ENCODE results near the gene MRPL10.

MRPL10 gene

GRCh38 chr17:47806913-47807255 lies 24.5 kb downstream of the MRPL10 start:
- no CpG with 5 or more reads among the region's 9 CpGs for WGBS (ENCODE audit: extremely low coverage, insufficient coverage, insufficient read length)
- Histone ChIP-seq H2BK5ac (ENCODE audit: low read depth, low read length, poor library complexity) (no peak overlapping the region), H3K4me3 (ENCODE audit: low read depth, low read length) (no peak overlapping the region)

GRCh38 chr17:47806026-47806912 lies 25.1 kb downstream of the MRPL10 start:
- H3K79me1 ChIP-seq (ENCODE audit: low read length) = peaks cover 4% of the 10 kb centered on the region
- H2BK5ac ChIP-seq (ENCODE audit: low read depth, low read length, poor library complexity) = no peak overlapping the region
- H3K4me1 ChIP-seq (ENCODE audit: control insufficient read depth in 1 of 2, insufficient read depth in 2 of 2, low read length in 2 of 2) = peaks cover 13 to 19% of the 10 kb centered on the region in 2 experiments
- peaks cover 22 to 26% of the 10 kb centered on the region in 2 experiments for H3K36me3 ChIP-seq (ENCODE audit: control insufficient read depth in 1 of 2, insufficient read depth in 2 of 2, low read length in 2 of 2)
- no peak overlapping the region for H4K12ac ChIP-seq (ENCODE audit: low read depth, low read length)
- no peak overlapping the region for H2BK120ac ChIP-seq (ENCODE audit: insufficient read depth, low read length, poor library complexity)
- no peak overlapping the region for H3K4ac ChIP-seq (ENCODE audit: low read depth, low read length)
- no peak overlapping the region for H2BK12ac ChIP-seq (ENCODE audit: low read length)
- H3K9ac ChIP-seq (ENCODE audit: low read length) = no peak overlapping the region
- H3K27ac ChIP-seq (ENCODE audit: low read depth, low read length) = no peak overlapping the region
- no peak overlapping the region for H3K4me3 ChIP-seq (ENCODE audit: low read depth, low read length)
- no peak overlapping the region for H4K8ac ChIP-seq (ENCODE audit: low read depth, low read length)
- no CpG with 5 or more reads among the region's 16 CpGs for WGBS (ENCODE audit: extremely low coverage, insufficient coverage, insufficient read length)
- no peak overlapping the region for H3K18ac ChIP-seq (ENCODE audit: low read length)
- no peak overlapping the region for H3K4me2 ChIP-seq (ENCODE audit: low read length)
- H2AFZ ChIP-seq (ENCODE audit: insufficient read depth, low read length, poor library complexity) = no peak overlapping the region
- no peak overlapping the region for H3K23ac ChIP-seq (ENCODE audit: low read length)
- DNase-seq = peak in 1 of 2 donors; percentile 34
- H3K14ac ChIP-seq (ENCODE audit: low read length) = no peak overlapping the region
- H3K27me3 ChIP-seq (ENCODE audit: insufficient read depth, low read length) = no peaks in the 10 kb centered on the region
- H3K79me2 ChIP-seq (ENCODE audit: control insufficient read depth, insufficient read depth, low read length, poor library complexity) = no peaks in the 10 kb centered on the region
- no peak overlapping the region for H4K91ac ChIP-seq (ENCODE audit: low read depth, low read length)
- H2AK5ac ChIP-seq (ENCODE audit: low read length) = no peak overlapping the region
- no peaks in the 10 kb centered on the region for H3K9me3 ChIP-seq (ENCODE audit: insufficient read depth, low read depth, low read length)

More at GRCh38 chr17:47806913-47807255, 24.5 kb downstream of the MRPL10 start:
- Histone ChIP-seq H3K23ac (ENCODE audit: low read length) (no peak overlapping the region), H4K91ac (ENCODE audit: low read depth, low read length) (no peak overlapping the region), H3K79me1 (ENCODE audit: low read length) (peaks cover 4% of the 10 kb centered on the region), H3K9me3 (ENCODE audit: insufficient read depth, low read depth, low read length) (no peaks in the 10 kb centered on the region), H3K4ac (ENCODE audit: low read depth, low read length) (no peak overlapping the region), H3K27ac (ENCODE audit: low read depth, low read length) (no peak overlapping the region), H2AFZ (ENCODE audit: insufficient read depth, low read length, poor library complexity) (no peak overlapping the region), H3K14ac (ENCODE audit: low read length) (no peak overlapping the region), H3K9ac (ENCODE audit: low read length) (no peak overlapping the region), H3K79me2 (ENCODE audit: control insufficient read depth, insufficient read depth, low read length, poor library complexity) (no peaks in the 10 kb centered on the region), H2BK120ac (ENCODE audit: insufficient read depth, low read length, poor library complexity) (no peak overlapping the region), H2AK5ac (ENCODE audit: low read length) (no peak overlapping the region), H3K4me1 (ENCODE audit: control insufficient read depth in 1 of 2, insufficient read depth in 2 of 2, low read length in 2 of 2) (peaks cover 13 to 21% of the 10 kb centered on the region in 2 experiments), H3K4me2 (ENCODE audit: low read length) (no peak overlapping the region), H4K8ac (ENCODE audit: low read depth, low read length) (no peak overlapping the region), H3K36me3 (ENCODE audit: control insufficient read depth in 1 of 2, insufficient read depth in 2 of 2, low read length in 2 of 2) (peaks cover 22 to 26% of the 10 kb centered on the region in 2 experiments), H4K12ac (ENCODE audit: low read depth, low read length) (no peak overlapping the region), H3K27me3 (ENCODE audit: insufficient read depth, low read length) (no peaks in the 10 kb centered on the region), H2BK12ac (ENCODE audit: low read length) (no peak overlapping the region), H3K18ac (ENCODE audit: low read length) (no peak overlapping the region)
- no peak for DNase-seq

GRCh38 chr17:47804461-47804860 lies 26.9 kb downstream of the MRPL10 start:
- no peak overlapping the region for H3K9ac ChIP-seq (ENCODE audit: low read length)
- H2AFZ ChIP-seq (ENCODE audit: insufficient read depth, low read length, poor library complexity) = no peak overlapping the region
- no peak overlapping the region for H2BK120ac ChIP-seq (ENCODE audit: insufficient read depth, low read length, poor library complexity)
- no peaks in the 10 kb centered on the region for H3K79me1 ChIP-seq (ENCODE audit: low read length)
- H3K4me2 ChIP-seq (ENCODE audit: low read length) = no peak overlapping the region
- H3K4me1 ChIP-seq (ENCODE audit: control insufficient read depth in 1 of 2, insufficient read depth in 2 of 2, low read length in 2 of 2) = peaks cover 4 to 6% of the 10 kb centered on the region in 2 experiments
- no peak overlapping the region for H4K8ac ChIP-seq (ENCODE audit: low read depth, low read length)
- WGBS (ENCODE audit: extremely low coverage, insufficient coverage, insufficient read length) = no CpG with 5 or more reads among the region's 3 CpGs
- H3K27me3 ChIP-seq (ENCODE audit: insufficient read depth, low read length) = no peaks in the 10 kb centered on the region
- no peak overlapping the region for H3K23ac ChIP-seq (ENCODE audit: low read length)
- H3K4ac ChIP-seq (ENCODE audit: low read depth, low read length) = no peak overlapping the region
- no peak overlapping the region for H2AK5ac ChIP-seq (ENCODE audit: low read length)
- H3K27ac ChIP-seq (ENCODE audit: low read depth, low read length) = no peak overlapping the region
- no peaks in the 10 kb centered on the region for H3K9me3 ChIP-seq (ENCODE audit: insufficient read depth, low read depth, low read length)
- no peak overlapping the region for H3K4me3 ChIP-seq (ENCODE audit: low read depth, low read length)
- H3K79me2 ChIP-seq (ENCODE audit: control insufficient read depth, insufficient read depth, low read length, poor library complexity) = no peaks in the 10 kb centered on the region
- H2BK5ac ChIP-seq (ENCODE audit: low read depth, low read length, poor library complexity) = no peak overlapping the region
- no peak for DNase-seq
- H4K91ac ChIP-seq (ENCODE audit: low read depth, low read length) = no peak overlapping the region
- H3K36me3 ChIP-seq (ENCODE audit: control insufficient read depth in 1 of 2, insufficient read depth in 2 of 2, low read length in 2 of 2) = peaks cover 22 to 26% of the 10 kb centered on the region in 2 experiments
- no peak overlapping the region for H3K14ac ChIP-seq (ENCODE audit: low read length)
- H4K12ac ChIP-seq (ENCODE audit: low read depth, low read length) = no peak overlapping the region
- no peak overlapping the region for H3K18ac ChIP-seq (ENCODE audit: low read length)
- H2BK12ac ChIP-seq (ENCODE audit: low read length) = no peak overlapping the region

- no peaks in the 10 kb centered on the region for H3K9me3 ChIP-seq (ENCODE audit: insufficient read depth, low read depth, low read length)
- no peak overlapping the region for H3K14ac ChIP-seq (ENCODE audit: low read length)
- no peaks in the 10 kb centered on the region for H3K79me1 ChIP-seq (ENCODE audit: low read length)
- no peak overlapping the region for H3K4ac ChIP-seq (ENCODE audit: low read depth, low read length)
- WGBS (ENCODE audit: extremely low coverage, insufficient coverage, insufficient read length) = no CpG with 5 or more reads among the region's 6 CpGs
- no peaks in the 10 kb centered on the region for H3K27me3 ChIP-seq (ENCODE audit: insufficient read depth, low read length)
- H2AK5ac ChIP-seq (ENCODE audit: low read length) = no peak overlapping the region
- H3K36me3 ChIP-seq (ENCODE audit: control insufficient read depth in 1 of 2, insufficient read depth in 2 of 2, low read length in 2 of 2) = peaks cover 16 to 19% of the 10 kb centered on the region in 2 experiments
- no peak overlapping the region for H2AFZ ChIP-seq (ENCODE audit: insufficient read depth, low read length, poor library complexity)
- no peak overlapping the region for H2BK5ac ChIP-seq (ENCODE audit: low read depth, low read length, poor library complexity)
- no peak overlapping the region for H2BK120ac ChIP-seq (ENCODE audit: insufficient read depth, low read length, poor library complexity)
- no peak overlapping the region for H3K9ac ChIP-seq (ENCODE audit: low read length)
- no peaks in the 10 kb centered on the region for H3K4me1 ChIP-seq (ENCODE audit: control insufficient read depth in 1 of 2, insufficient read depth in 2 of 2, low read length in 2 of 2)
- no peak overlapping the region for H4K91ac ChIP-seq (ENCODE audit: low read depth, low read length)
- no peak overlapping the region for H3K27ac ChIP-seq (ENCODE audit: low read depth, low read length)
- no peak overlapping the region for H3K4me3 ChIP-seq (ENCODE audit: low read depth, low read length)
- H3K23ac ChIP-seq (ENCODE audit: low read length) = no peak overlapping the region
- H3K4me2 ChIP-seq (ENCODE audit: low read length) = no peak overlapping the region
- H3K79me2 ChIP-seq (ENCODE audit: control insufficient read depth, insufficient read depth, low read length, poor library complexity) = no peaks in the 10 kb centered on the region
- no peak overlapping the region for H4K8ac ChIP-seq (ENCODE audit: low read depth, low read length)
- H4K12ac ChIP-seq (ENCODE audit: low read depth, low read length) = no peak overlapping the region
- no peak overlapping the region for H2BK12ac ChIP-seq (ENCODE audit: low read length)
- no peak for DNase-seq
- no peak overlapping the region for H3K18ac ChIP-seq (ENCODE audit: low read length)
Measured at GRCh38 chr17:47803751-47804150, 27.6 kb downstream of the MRPL10 start.

All from trophoblast cell (in vitro differentiated cells and primary cell).